Esophagus muscularis mucosa (tissue), 4 donors: Measurements from ENCODE around the gene NPAS4. TPM values are rescaled to one million over a fixed set of nuclear protein-coding genes. Genes with fewer than 3 reads are reported as not detected.
"Not testable (repeated sequence)": the region's sequence is repeated elsewhere in the genome, so short reads cannot be mapped to it uniquely, and the experiment has no call there.

Experiments
- DNase-seq: peaks from one replicate; pipeline ENCODE4 v3.0.0-alpha.2; 2017; ENCODE audit errors: extremely low spot score
- H3K27ac ChIP-seq, 4 donors: fragments of 200-600 bp; sonication (generic); replicated peaks in 1 of 4; 1 replicate in 3 of 4; 2 replicates in 1 of 4; pipeline ENCODE4 v1.5.1; 2016 to 2019; ENCODE audit warnings: mild to moderate bottlenecking in 1 of 4
- H3K27me3 ChIP-seq, 4 donors: fragments of 200-600 bp; sonication (generic); one replicate each; pipeline versions ENCODE4 v1.5.1 to v1.6.0; 2016 to 2019
- H3K36me3 ChIP-seq, 4 donors: fragments of 200-600 bp; sonication (generic); one replicate each; pipeline ENCODE4 v1.5.1; 2016 to 2019
- H3K4me1 ChIP-seq, 4 donors: fragments of 200-600 bp; sonication (generic); one replicate each; pipeline ENCODE4 v1.5.1; 2016 to 2019
- H3K4me3 ChIP-seq, 4 donors: fragments of 200-600 bp; sonication (generic); 1 replicate in 2 of 4; 2 replicates in 2 of 4; pipeline ENCODE4 v1.5.1; 2016 to 2019; ENCODE audit warnings: mild to moderate bottlenecking in 4 of 4, moderate library complexity in 1 of 4
- H3K9me3 ChIP-seq, 4 donors: fragments of 200-600 bp; sonication (generic); 1 replicate in 3 of 4; 2 replicates in 1 of 4; pipeline ENCODE4 v1.5.1; 2016 to 2019
- EP300 ChIP-seq: sonication (generic); formaldehyde crosslinking; IDR thresholded peaks from one replicate; pipeline ENCODE4 v1.6.1; 2017; ENCODE audit warnings: antibody characterized with exemption
- POLR2A ChIP-seq: fragments of 450-650 bp; IDR thresholded peaks from one replicate; pipeline ENCODE4 v1.6.1; 2017; ENCODE audit warnings: antibody characterized with exemption, moderate library complexity, mild to moderate bottlenecking, low read depth
- POLR2AphosphoS5 ChIP-seq, 2 donors: sonication (generic); formaldehyde crosslinking; IDR thresholded peaks; one replicate each; pipeline ENCODE4 v1.6.1; 2017; ENCODE audit warnings: antibody characterized with exemption in 2 of 2
- WGBS: methylation state at CpG from one replicate; pipeline ENCODE4 v1.1.5; 2018; 5-methylcytosine and 5-hydroxymethylcytosine counted together
- intact Hi-C: fragments of 100-400 bp; cut with DNase I; formaldehyde crosslinking; loops from one replicate; pipeline ENCODE4 v1.15.1; 2023
- total RNA-seq, 4 donors: library from RNA; depleted of rRNA; stranded (reverse); fragments of >200 nt; gene quantifications; one replicate each; pipeline versions ENCODE4 v1.1.0 to v1.2.1, GENCODE V29; 2016
- TF ChIP-seq, protein P1 (sequence below), 3 experiments: fragments of 200-600 bp in 2 of 3; fragments of 450-650 bp in 1 of 3; sonication (generic) in 2 of 3; IDR thresholded peaks; one replicate each; pipeline ENCODE4 v1.5.1; 2017 to 2019; ENCODE audit warnings: antibody characterized with exemption in 3 of 3, mild to moderate bottlenecking in 2 of 3, moderate library complexity in 1 of 3

Gene NPAS4
- total RNA-seq, 4 donors from 2014 or later = 1.2 to 2.9 (median 1.5) TPM

DNA sequence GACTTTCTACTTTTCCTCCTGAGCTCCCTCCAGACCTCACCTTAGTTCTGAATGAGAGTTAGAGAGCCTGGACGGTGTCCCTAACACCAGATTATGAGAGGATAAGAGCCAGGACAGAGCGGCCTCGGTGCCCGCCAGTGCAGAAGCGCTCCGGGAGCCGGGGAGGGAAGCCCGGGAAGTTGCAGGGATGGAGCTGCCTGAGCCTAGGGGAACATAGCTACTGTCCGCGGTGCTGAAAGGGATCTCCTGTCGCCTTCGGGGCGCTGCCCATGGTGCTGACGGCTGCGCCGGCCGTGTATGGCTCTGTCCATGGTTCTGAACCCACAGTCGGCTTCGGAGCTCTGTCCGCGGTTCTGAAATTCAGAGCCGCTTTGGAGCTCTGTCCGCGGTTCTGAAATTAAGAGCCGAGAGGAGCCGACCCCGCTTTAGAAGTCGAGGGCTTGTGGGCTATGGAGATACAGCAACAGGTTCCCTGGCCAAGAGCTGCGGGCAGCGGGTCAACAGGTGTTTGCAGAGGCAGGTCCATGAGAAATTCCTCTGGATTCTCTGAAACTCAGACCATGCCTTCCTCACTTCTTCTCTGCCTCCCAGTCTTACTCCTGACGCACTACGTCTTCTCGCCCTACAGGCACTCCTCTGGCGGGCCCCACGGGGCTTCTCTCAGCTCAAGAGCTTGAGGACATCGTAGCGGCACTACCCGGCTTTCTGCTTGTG, 814 bp downstream of the NPAS4 start:
- peaks cover 0 to 52% (median 30%) of the 10 kb centered on the region in 4 donors for H3K36me3 ChIP-seq
- 19% methylated on average over 27 of the region's 38 CpGs for WGBS
- peak; percentile 96 for DNase-seq
- no peak overlapping the region for H3K4me3 ChIP-seq
- H3K27ac ChIP-seq = peak overlapping the region in 3 of 4 donors; percentile 46 to 72 (median 57)
- intact Hi-C loops = no loop called here
- peaks cover 36 to 44% (median 40%) of the 10 kb centered on the region in 4 donors for H3K4me1 ChIP-seq
- no peaks in the 10 kb centered on the region for H3K27me3 ChIP-seq
- peaks cover 0 to 3% (median 0%) of the 10 kb centered on the region in 4 donors for H3K9me3 ChIP-seq
- TF ChIP-seq POLR2A (peak; percentile 39), EP300 (no peak), POLR2AphosphoS5 (IDR thresholded peaks at IDR 0.05) (peak; percentile 92 to 94)
- TF ChIP-seq, protein P1, sequence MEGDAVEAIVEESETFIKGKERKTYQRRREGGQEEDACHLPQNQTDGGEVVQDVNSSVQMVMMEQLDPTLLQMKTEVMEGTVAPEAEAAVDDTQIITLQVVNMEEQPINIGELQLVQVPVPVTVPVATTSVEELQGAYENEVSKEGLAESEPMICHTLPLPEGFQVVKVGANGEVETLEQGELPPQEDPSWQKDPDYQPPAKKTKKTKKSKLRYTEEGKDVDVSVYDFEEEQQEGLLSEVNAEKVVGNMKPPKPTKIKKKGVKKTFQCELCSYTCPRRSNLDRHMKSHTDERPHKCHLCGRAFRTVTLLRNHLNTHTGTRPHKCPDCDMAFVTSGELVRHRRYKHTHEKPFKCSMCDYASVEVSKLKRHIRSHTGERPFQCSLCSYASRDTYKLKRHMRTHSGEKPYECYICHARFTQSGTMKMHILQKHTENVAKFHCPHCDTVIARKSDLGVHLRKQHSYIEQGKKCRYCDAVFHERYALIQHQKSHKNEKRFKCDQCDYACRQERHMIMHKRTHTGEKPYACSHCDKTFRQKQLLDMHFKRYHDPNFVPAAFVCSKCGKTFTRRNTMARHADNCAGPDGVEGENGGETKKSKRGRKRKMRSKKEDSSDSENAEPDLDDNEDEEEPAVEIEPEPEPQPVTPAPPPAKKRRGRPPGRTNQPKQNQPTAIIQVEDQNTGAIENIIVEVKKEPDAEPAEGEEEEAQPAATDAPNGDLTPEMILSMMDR (IDR thresholded peaks at IDR 0.05) = peak in 2 of 3 experiments; percentile 12 to 35

DNA sequence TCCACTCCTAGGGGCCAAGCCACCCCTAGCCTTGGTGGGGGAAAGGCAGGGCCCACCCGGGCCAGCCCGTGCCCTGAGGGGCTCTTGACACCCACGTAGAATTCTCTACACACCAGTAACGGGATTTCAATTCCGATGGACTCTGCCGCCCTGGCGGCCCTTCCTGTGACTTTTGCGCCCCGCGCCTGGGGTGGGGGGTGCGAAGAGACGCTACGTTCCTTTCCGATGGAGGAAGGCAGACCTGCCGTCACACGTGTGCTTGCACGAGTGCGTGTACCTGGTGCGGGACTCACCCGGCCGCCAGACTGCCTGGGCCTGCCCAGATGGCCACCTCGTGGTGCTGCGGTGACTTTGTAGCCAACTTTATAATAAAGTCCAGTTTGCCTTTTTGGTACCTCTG, 5.5 kb downstream of the NPAS4 start:
- Histone ChIP-seq H3K4me1 (peaks cover 1 to 6% (median 2%) of the 10 kb centered on the region in 4 donors), H3K27me3 (no peaks in the 10 kb centered on the region), H3K36me3 (peaks cover 0 to 57% (median 32%) of the 10 kb centered on the region in 4 donors), H3K4me3 (no peak overlapping the region), H3K9me3 (peaks cover 0 to 3% (median 0%) of the 10 kb centered on the region in 4 donors), H3K27ac (no peak overlapping the region)
- 43% methylated on average over 2 of the region's 23 CpGs for WGBS
- TF ChIP-seq POLR2A (no peak), POLR2AphosphoS5 (IDR thresholded peaks at IDR 0.05) (no peak), EP300 (no peak)
- TF ChIP-seq, protein P1 (IDR thresholded peaks at IDR 0.05) = no peak
- intact Hi-C loops = no loop called here
- no peak for DNase-seq

DNA sequence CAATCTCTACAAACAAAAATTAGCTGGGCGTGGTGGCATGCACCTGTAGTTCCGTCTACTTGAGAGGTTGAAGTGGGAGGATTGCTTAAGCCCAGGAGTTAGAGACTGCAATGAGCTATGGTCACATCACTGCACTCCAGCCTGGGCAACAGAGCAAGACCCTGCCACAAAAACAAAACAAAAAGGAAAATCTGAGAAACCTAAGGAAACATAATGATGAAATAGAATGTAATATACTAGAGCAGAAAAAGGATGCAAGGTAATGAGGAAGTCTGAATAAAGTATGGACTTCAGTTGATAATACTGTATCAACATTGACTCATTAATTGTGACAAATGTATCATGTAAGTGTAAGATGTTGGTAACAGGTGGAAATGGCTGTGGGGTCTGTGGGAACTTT, 8.1 kb downstream of the NPAS4 start:
- no peaks in the 10 kb centered on the region for H3K9me3 ChIP-seq
- no peaks in the 10 kb centered on the region for H3K27me3 ChIP-seq
- DNase-seq = no peak
- intact Hi-C loops = no loop called here
- TF ChIP-seq POLR2AphosphoS5 (IDR thresholded peaks at IDR 0.05) (no peak), EP300 (no peak), POLR2A (no peak)
- TF ChIP-seq, protein P1 (IDR thresholded peaks at IDR 0.05) = no peak
- no peak overlapping the region for H3K27ac ChIP-seq
- H3K4me3 ChIP-seq = no peak overlapping the region
- peaks cover 9 to 50% (median 31%) of the 10 kb centered on the region in 4 donors for H3K36me3 ChIP-seq
- 75% methylated on average over 2 of the region's 2 CpGs for WGBS
- peaks cover 0 to 3% (median 0%) of the 10 kb centered on the region in 4 donors for H3K4me1 ChIP-seq

DNA sequence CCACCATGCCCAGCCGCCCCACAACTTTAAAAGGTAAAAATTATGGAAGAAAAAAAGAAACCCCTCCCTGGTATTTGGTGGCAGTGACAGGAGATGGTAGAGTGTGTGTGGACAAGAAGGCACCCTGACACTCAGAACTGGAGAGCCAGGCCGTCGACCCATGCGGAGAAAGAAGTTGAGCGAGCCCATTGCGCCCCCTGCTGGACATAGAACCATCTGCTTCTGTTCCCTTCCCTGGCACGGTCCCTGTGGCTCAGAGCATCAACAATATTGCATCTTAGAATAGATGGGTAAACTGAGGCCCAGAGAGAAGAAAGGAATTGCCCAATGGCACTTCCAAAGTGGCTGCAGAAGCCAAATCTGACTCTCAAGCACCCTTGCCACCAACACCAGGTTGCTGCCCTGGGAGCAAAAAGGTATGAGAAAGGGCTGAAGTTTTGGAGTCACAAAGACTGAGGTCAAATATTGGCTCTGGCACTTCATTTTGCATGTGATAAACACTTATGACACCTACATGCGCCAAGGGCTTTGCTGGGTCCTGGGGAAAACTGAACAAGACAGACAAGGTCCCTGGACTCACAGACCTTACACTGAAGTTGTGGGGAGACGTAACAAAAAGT, 9.3 kb downstream of the NPAS4 start:
- TF ChIP-seq POLR2AphosphoS5 (IDR thresholded peaks at IDR 0.05) (peak in 1 of 2 donors; percentile 54), EP300 (no peak), POLR2A (no peak)
- TF ChIP-seq, protein P1 (IDR thresholded peaks at IDR 0.05) = peak; percentile 87 to 94 (median 88)
- no peak overlapping the region for H3K27ac ChIP-seq
- no peak for DNase-seq
- no peak overlapping the region for H3K4me3 ChIP-seq
- WGBS = 30% methylated on average over 9 of the region's 9 CpGs
- intact Hi-C loops = loop anchor here (1.0 kb wide), 1 partner anchor 22 kb away; no protein-coding TSS in a partner anchor
- H3K36me3 ChIP-seq = peaks cover 10 to 50% (median 28%) of the 10 kb centered on the region in 4 donors
- peaks cover 0 to 3% (median 0%) of the 10 kb centered on the region in 4 donors for H3K4me1 ChIP-seq
- H3K27me3 ChIP-seq = no peaks in the 10 kb centered on the region
- H3K9me3 ChIP-seq = no peaks in the 10 kb centered on the region

DNA sequence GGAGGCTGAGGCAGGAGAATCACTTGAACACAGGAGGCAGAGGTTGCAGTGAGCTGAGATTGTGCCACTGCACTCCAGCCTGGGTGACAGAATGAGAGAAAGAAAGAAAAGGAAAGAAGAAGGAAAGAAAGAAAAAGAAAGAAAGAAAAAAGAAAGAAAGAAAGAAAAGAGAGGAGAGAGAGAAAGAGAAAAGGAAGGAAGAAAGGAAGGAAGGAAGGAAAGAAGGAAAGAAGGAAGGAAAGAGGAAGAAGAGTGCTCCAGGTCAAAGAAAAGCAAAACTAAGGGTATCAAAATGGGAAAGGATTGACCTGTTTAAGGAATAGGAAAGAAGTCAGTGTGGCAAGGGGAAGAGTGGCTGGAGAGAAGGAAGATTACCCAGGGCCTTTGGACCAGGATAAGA, 10.5 kb downstream of the NPAS4 start:
- peaks cover 16 to 50% (median 34%) of the 10 kb centered on the region in 4 donors for H3K36me3 ChIP-seq
- DNase-seq, H3K27ac ChIP-seq, H3K4me3 ChIP-seq, H3K27me3 ChIP-seq, H3K4me1 ChIP-seq, H3K9me3 ChIP-seq, intact Hi-C loops: not testable (repeated sequence)

DNA sequence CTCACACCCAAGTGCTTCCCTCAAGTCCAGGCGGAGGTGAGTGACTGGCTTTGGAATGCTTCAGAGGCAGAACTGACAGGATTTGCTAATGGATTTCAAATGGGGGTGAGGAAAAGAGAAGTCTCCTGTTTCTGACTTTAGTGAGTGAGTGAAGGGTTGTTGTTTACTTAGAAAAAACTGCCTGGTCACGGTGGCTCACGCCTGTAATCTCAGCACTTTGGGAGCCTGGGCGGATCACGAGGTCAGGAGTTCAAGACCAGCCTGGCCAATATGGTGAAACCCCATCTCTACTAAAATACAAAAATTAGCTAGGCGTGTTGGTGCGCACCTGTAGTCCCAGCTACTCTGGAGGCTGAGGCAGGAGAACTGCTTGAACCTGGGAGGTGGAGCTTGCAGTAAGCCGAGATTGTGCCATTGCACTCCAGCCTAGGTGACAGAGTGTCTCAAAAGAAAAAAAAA, 11.1 kb downstream of the NPAS4 start:
- H3K27ac ChIP-seq, H3K4me3 ChIP-seq, DNase-seq, H3K9me3 ChIP-seq, intact Hi-C loops, H3K4me1 ChIP-seq, H3K27me3 ChIP-seq: not testable (repeated sequence)
- peaks cover 18 to 50% (median 37%) of the 10 kb centered on the region in 4 donors for H3K36me3 ChIP-seq
- WGBS = 91% methylated on average over 8 of the region's 8 CpGs
